GM19023 (cell line): ENCODE results near the gene CLC.
"Not testable (repeated sequence)": the region's sequence is repeated elsewhere in the genome, so short reads cannot be mapped to it uniquely, and the experiment has no call there.

Experiments
- ATAC-seq: cut with Tn5 transposase; IDR thresholded peaks from one replicate; pipeline ENCODE4 v1.9.1; 2021; ENCODE audit warnings: mild to moderate bottlenecking, moderate library complexity; ENCODE audit not compliant: unreplicated experiment

The CLC gene

GRCh38 chr19:39737891-39738290 is at the start of gene CLC:
Gene CLC, minus strand, starts transcription at chr19:39738029. Its CDS starts 77 bp downstream, at chr19:39737952.
- ATAC-seq = no peak

- no peak for ATAC-seq
Measured at GRCh38 chr19:39780894-39781293, 43.1 kb upstream of the CLC start.

- no peak for ATAC-seq
Measured at GRCh38 chr19:39778763-39779162, 40.9 kb upstream of the CLC start, which contains the start of gene LEUTX. Gene LEUTX, plus strand, starts transcription at chr19:39778854. Its CDS starts 67 bp downstream, at chr19:39778921.

- no peak for ATAC-seq
Measured at GRCh38 chr19:39768786-39769185, 31.0 kb upstream of the CLC start.

- ATAC-seq = no peak
Measured at GRCh38 chr19:39768334-39768733, 30.5 kb upstream of the CLC start.

GRCh38 chr19:39765091-39766076 is 27.6 kb upstream of the CLC start:
- no peak for ATAC-seq

- ATAC-seq = not testable (repeated sequence)
Measured at GRCh38 chr19:39761851-39762250, 24.0 kb upstream of the CLC start.

GRCh38 chr19:39759457-39760184 is 21.8 kb upstream of the CLC start:
- ATAC-seq = no peak

- no peak for ATAC-seq
Measured at GRCh38 chr19:39754971-39755370, 17.1 kb upstream of the CLC start.

GRCh38 chr19:39754544-39754943 is 16.7 kb upstream of the CLC start:
- ATAC-seq = no peak

- ATAC-seq = no peak
Measured at GRCh38 chr19:39752795-39753194, 15.0 kb upstream of the CLC start.

GRCh38 chr19:39752390-39752789 is 14.6 kb upstream of the CLC start:
- no peak for ATAC-seq

- no peak for ATAC-seq
Measured at GRCh38 chr19:39749981-39750380, 12.2 kb upstream of the CLC start.

GRCh38 chr19:39746836-39747529 is 9.2 kb upstream of the CLC start:
- ATAC-seq = no peak

- ATAC-seq = no peak
Measured at GRCh38 chr19:39745643-39746042, 7.8 kb upstream of the CLC start.

GRCh38 chr19:39740395-39740794 is 2.6 kb upstream of the CLC start:
- ATAC-seq = no peak

GRCh38 chr19:39738814-39739213 is 985 bp upstream of the CLC start:
- no peak for ATAC-seq

GRCh38 chr19:39737351-39737750 is 478 bp downstream of the CLC start:
- no peak for ATAC-seq

GRCh38 chr19:39736088-39736487 is 1.7 kb downstream of the CLC start:
- ATAC-seq = no peak

- ATAC-seq = no peak
Measured at GRCh38 chr19:39735688-39736087, 2.1 kb downstream of the CLC start.

GRCh38 chr19:39733841-39734240 is 4.0 kb downstream of the CLC start:
- no peak for ATAC-seq
